K562 (cell line): ENCODE measurements around the gene USP10. TPM values are rescaled to one million over a fixed set of nuclear protein-coding genes. Genes with fewer than 3 reads are reported as not detected.

Source experiments
- ARID2 ChIP-seq: fragments of 450-650 bp; IDR thresholded peaks from 2 replicates; pipeline ENCODE4 v1.6.1; 2017; ENCODE audit warnings: antibody characterized with exemption, mild to moderate bottlenecking
- BCOR ChIP-seq: fragments of 450-650 bp; IDR thresholded peaks from 2 replicates; pipeline ENCODE4 v1.6.1; 2016
- CBFB ChIP-seq: sonication (generic); formaldehyde crosslinking; IDR thresholded peaks from 2 replicates; pipeline ENCODE4 v1.4.0; 2020; ENCODE audit warnings: mild to moderate bottlenecking, missing genetic modification reagents
- ELF2 ChIP-seq: fragments of 250-450 bp; sonication (Bioruptor Pico); IDR thresholded peaks from 2 replicates; pipeline ENCODE4 v1.5.0; 2021; ENCODE audit warnings: mild to moderate bottlenecking
- ELF4 ChIP-seq: fragments of 450-650 bp; formaldehyde crosslinking; IDR thresholded peaks from 2 replicates; pipeline ENCODE4 v1.4.0; 2022; ENCODE audit warnings: missing genetic modification characterization
- KDM1A ChIP-seq, 2 experiments: fragments of 450-650 bp; IDR thresholded peaks; 2 replicates each; pipeline ENCODE4 v1.6.1; 2016; ENCODE audit warnings: mild to moderate bottlenecking in 2 of 2
- LCOR ChIP-seq: sonication (generic); formaldehyde crosslinking; IDR thresholded peaks from 2 replicates; pipeline ENCODE4 v1.8.0; 2022; ENCODE audit warnings: mild to moderate bottlenecking, missing genetic modification reagents
- MBD1 ChIP-seq: fragments of 250-450 bp; sonication (Bioruptor Pico); IDR thresholded peaks from 2 replicates; pipeline ENCODE4 v1.8.0; 2022; ENCODE audit warnings: inconsistent platforms
- NR3C1 ChIP-seq: sonication (generic); formaldehyde crosslinking; IDR thresholded peaks from 2 replicates; pipeline ENCODE4 v1.8.1; 2022; ENCODE audit warnings: missing genetic modification reagents
- PATZ1 ChIP-seq: fragments of 250-450 bp; sonication (Bioruptor Pico); IDR thresholded peaks from 2 replicates; pipeline ENCODE4 v1.5.0; 2020; ENCODE audit warnings: mild to moderate bottlenecking, borderline replicate concordance
- PHTF2 ChIP-seq: fragments of 250-450 bp; sonication (Bioruptor Pico); IDR thresholded peaks from 2 replicates; pipeline ENCODE4 v1.5.0; 2021; ENCODE audit warnings: mild to moderate bottlenecking
- PKNOX1 ChIP-seq: fragments of 450-650 bp; IDR thresholded peaks from 2 replicates; pipeline ENCODE4 v1.6.1; 2016
- RAD21 ChIP-seq, 2 experiments: fragments of 250-450 bp in 1 of 2; fragments of 450-650 bp in 1 of 2; sonication (Bioruptor Pico) in 1 of 2; formaldehyde crosslinking in 1 of 2; IDR thresholded peaks in 1 of 2; conservative IDR thresholded peaks in 1 of 2; 2 replicates each; pipeline versions ENCODE4 v1.4.0 to v1.8.0; 2020 to 2022; ENCODE audit warnings: mild to moderate bottlenecking in 2 of 2, moderate library complexity in 1 of 2
- RB1 ChIP-seq: fragments of 450-650 bp; IDR thresholded peaks from 2 replicates; pipeline ENCODE4 v1.6.1; 2017; ENCODE audit warnings: low read depth, mild to moderate bottlenecking
- SUPT5H ChIP-seq: fragments of 450-650 bp; IDR thresholded peaks from 2 replicates; pipeline ENCODE4 v1.6.1; 2016
- TCFL5 ChIP-seq: fragments of 250-450 bp; sonication (Bioruptor Pico); conservative IDR thresholded peaks from 2 replicates; pipeline ENCODE4 v1.6.1; 2021; ENCODE audit warnings: mild to moderate bottlenecking, moderate library complexity, matching md5 sums
- ZBTB43 ChIP-seq: sonication (generic); formaldehyde crosslinking; IDR thresholded peaks from 2 replicates; pipeline ENCODE4 v1.8.0; 2023; ENCODE audit warnings: mild to moderate bottlenecking, missing genetic modification reagents
- ZNF12 ChIP-seq: sonication (generic); formaldehyde crosslinking; IDR thresholded peaks from 2 replicates; pipeline ENCODE4 v1.4.0; 2020; ENCODE audit warnings: mild to moderate bottlenecking, missing genetic modification reagents
- ZNF449 ChIP-seq: fragments of 250-450 bp; sonication (Bioruptor Pico); IDR thresholded peaks from 2 replicates; pipeline ENCODE4 v1.8.0; 2022; ENCODE audit warnings: moderate library complexity, mild to moderate bottlenecking, inconsistent platforms
- ZNF551 ChIP-seq: fragments of 250-450 bp; sonication (Bioruptor Pico); IDR thresholded peaks from 2 replicates; pipeline ENCODE4 v1.5.0; 2021; ENCODE audit warnings: mild to moderate bottlenecking, moderate library complexity
- ZNF780A ChIP-seq: fragments of 250-450 bp; sonication (Bioruptor Pico); IDR thresholded peaks from 2 replicates; pipeline ENCODE4 v1.5.0; 2021; ENCODE audit warnings: mild to moderate bottlenecking
- polyA plus RNA-seq, 8 experiments: library from polyadenylated mRNA; depleted of rRNA in 4 of 8; stranded (reverse) in 5 of 8; unstranded in 3 of 8; fragments of >200 nt; fragmentation: Nextera tagmentation in 2 of 8; fragmentation: Illumina TruSeq in 1 of 8; extraction: Ambion mirVana in 2 of 8; extraction: Trizol in 1 of 8; gene quantifications; 2 replicates each; pipeline versions ENCODE4 v1.2.1 to v1.2.3, GENCODE V29; 2011 to 2014; ENCODE audit warnings: inconsistent platforms in 1 of 8, missing spikeins in 1 of 8
- total RNA-seq, 7 experiments: library from RNA; depleted of rRNA in 6 of 7; stranded (reverse); fragments of >200 nt in 6 of 7; fragmentation: Illumina TruSeq in 2 of 7; extraction: Trizol in 2 of 7; gene quantifications; 2 replicates each; pipeline versions ENCODE4 v1.2.1 to v1.2.3, GENCODE V29; 2011 to 2021; ENCODE audit warnings: low replicate concordance in 1 of 7

Gene USP10
- total and polyA plus RNA-seq, 9 of the 15 experiments (the other 6 are each of a cell fraction or from before 2014, with no cell fraction given): 61.7 to 197 (median 116) TPM

- TF ChIP-seq ZNF551 (no peak), NR3C1 (CRISPR knock-in tag) (no peak), SUPT5H (no peak), PHTF2 (CRISPR knock-in tag) (no peak), ELF2 (0 out of 2 replicates have a peak, but pooled peaks have one; percentile 16), KDM1A (IDR thresholded peaks at IDR 0.05) (peak in 1 of 2 experiments; percentile 87; a peak in 2 of 4 replicates), ZNF780A (CRISPR knock-in tag) (no peak), PATZ1 (CRISPR knock-in tag) (no peak), BCOR (no peak), ARID2 (peak; percentile 74), MBD1 (CRISPR knock-in tag) (peak; percentile 59; the same call in 1 of the 2 replicates), LCOR (no peak), ZNF449 (CRISPR knock-in tag) (no peak), ZBTB43 (CRISPR knock-in tag) (0 out of 2 replicates have a peak, but pooled peaks have one; percentile 55), ZNF12 (CRISPR knock-in tag) (no peak), RB1 (peak; percentile 40; the same call in 1 of the 2 replicates), CBFB (no peak), TCFL5 (no peak), RAD21 (CRISPR knock-in tag; conservative IDR thresholded peaks at IDR 0.05 in 1 of 2, IDR thresholded peaks at IDR 0.05 in 1 of 2) (peak; percentile 85 to 90), PKNOX1 (peak; percentile 10; the same call in 1 of the 2 replicates), ELF4 (CRISPR knock-in tag) (no peak)
Measured at GRCh38 chr16:84754353-84754856, 54.6 kb downstream of the USP10 start (continued).
